HepG2 (cell line): Measurements from ENCODE around the gene ERRFI1.

ENCODE experiments used
- CTCF ChIP-seq: sonication (generic); formaldehyde crosslinking; IDR thresholded peaks from 2 replicates; pipeline ENCODE4 v1.5.0; 2020; ENCODE audit warnings: mild to moderate bottlenecking, missing genetic modification reagents, moderate library complexity
- DBP ChIP-seq: sonication (generic); formaldehyde crosslinking; IDR thresholded peaks from 2 replicates; pipeline ENCODE4 v1.4.0; 2020; ENCODE audit warnings: missing genetic modification reagents; ENCODE audit errors: not compliant biosample characterization
- PHB2 ChIP-seq: fragments of 450-650 bp; IDR thresholded peaks from 2 replicates; pipeline ENCODE4 v1.6.1; 2018; ENCODE audit not compliant: partially characterized antibody
- POLR2A ChIP-seq, 2 experiments: IDR thresholded peaks; 2 replicates each; pipeline ENCODE4 v1.6.1; 2011; ENCODE audit warnings: low read depth in 2 of 2, low read length in 2 of 2, mild to moderate bottlenecking in 1 of 2, moderate library complexity in 1 of 2; ENCODE audit not compliant: insufficient read depth in 1 of 2
- PRMT3 ChIP-seq: sonication (generic); formaldehyde crosslinking; IDR thresholded peaks from 2 replicates; pipeline ENCODE4 v1.8.1; 2022; ENCODE audit warnings: low read depth, mild to moderate bottlenecking, moderate library complexity, missing genetic modification reagents, borderline replicate concordance
- RARG ChIP-seq: sonication (generic); formaldehyde crosslinking; IDR thresholded peaks from 2 replicates; pipeline ENCODE4 v1.4.0; 2020; ENCODE audit warnings: low read depth, mild to moderate bottlenecking, missing genetic modification reagents
- REST ChIP-seq, 2 experiments: IDR thresholded peaks; 2 replicates each; pipeline ENCODE4 v1.6.1; 2011 to 2012; ENCODE audit warnings: low read length in 2 of 2, borderline replicate concordance in 1 of 2, low read depth in 1 of 2, mild to moderate bottlenecking in 1 of 2, moderate library complexity in 1 of 2
- SMAD1 ChIP-seq: sonication (generic); formaldehyde crosslinking; IDR thresholded peaks from 2 replicates; pipeline ENCODE4 v1.4.0; 2020; ENCODE audit warnings: missing genetic modification reagents, low read depth, mild to moderate bottlenecking, borderline replicate concordance
- ZBTB10 ChIP-seq: sonication (generic); formaldehyde crosslinking; IDR thresholded peaks from 2 replicates; pipeline ENCODE4 v1.4.0; 2020; ENCODE audit warnings: missing genetic modification reagents, borderline replicate concordance
- ZNF280D ChIP-seq: sonication (generic); formaldehyde crosslinking; IDR thresholded peaks from 2 replicates; pipeline ENCODE4 v1.5.1; 2020; ENCODE audit warnings: mild to moderate bottlenecking, missing genetic modification reagents
- ZNF34 ChIP-seq: sonication (generic); formaldehyde crosslinking; IDR thresholded peaks from 2 replicates; pipeline ENCODE4 v1.4.0; 2020; ENCODE audit warnings: mild to moderate bottlenecking, missing genetic modification reagents, borderline replicate concordance

GRCh38 chr1:7967651-7968050 lies 58.5 kb downstream of the ERRFI1 start:
- no peak for TF ChIP-seq CTCF
- TF ChIP-seq RARG = no peak
- TF ChIP-seq PRMT3 (CRISPR knock-in tag) = no peak
- TF ChIP-seq DBP = no peak
- TF ChIP-seq ZNF280D (CRISPR knock-in tag) = no peak
- TF ChIP-seq REST (IDR thresholded peaks at IDR 0.05; ENCODE audit: borderline replicate concordance in 1 of 2, low read depth in 1 of 2, low read length in 2 of 2) = no peak
- TF ChIP-seq ZNF34 (CRISPR knock-in tag) = no peak
- TF ChIP-seq PHB2 = no peak
- TF ChIP-seq POLR2A (IDR thresholded peaks at IDR 0.05; ENCODE audit: insufficient read depth in 1 of 2, low read depth in 2 of 2, low read length in 2 of 2) = no peak
- TF ChIP-seq ZBTB10 (CRISPR knock-in tag) = no peak
- no peak for TF ChIP-seq SMAD1 (CRISPR knock-in tag)
